Liver (tissue), 9 donors: ENCODE results near the gene MRRF. TPM values are rescaled to one million over a fixed set of nuclear protein-coding genes. Genes with fewer than 3 reads are reported as not detected.

Source experiments
- DNase-seq: peaks from one replicate; pipeline ENCODE4 v3.0.0-alpha.2; 2017; ENCODE audit warnings: low spot score
- H3K27ac ChIP-seq, 2 donors: one replicate each; pipeline ENCODE4 v1.7.0; 2013; ENCODE audit warnings: inconsistent platforms in 2 of 2, low read length in 2 of 2, control low read depth in 1 of 2, low read depth in 1 of 2, mild to moderate bottlenecking in 1 of 2
- H3K27me3 ChIP-seq, 4 donors: one replicate each; pipeline versions ENCODE4 v1.6.1 to v1.7.0; 2013; ENCODE audit warnings: low read length in 3 of 4, inconsistent platforms in 1 of 4, mild to moderate bottlenecking in 1 of 4, moderate library complexity in 1 of 4; ENCODE audit not compliant: control insufficient read depth in 4 of 4, insufficient read depth in 4 of 4
- H3K36me3 ChIP-seq, 4 donors: one replicate each; pipeline versions ENCODE4 v1.6.1 to v1.7.0; 2013; ENCODE audit warnings: low read length in 3 of 4, mild to moderate bottlenecking in 3 of 4, low read depth in 1 of 4, moderate library complexity in 1 of 4; ENCODE audit not compliant: control insufficient read depth in 4 of 4, insufficient read depth in 3 of 4
- H3K4me1 ChIP-seq, 4 donors: one replicate each; pipeline versions ENCODE4 v1.6.1 to v1.7.0; 2013; ENCODE audit warnings: low read length in 3 of 4, mild to moderate bottlenecking in 3 of 4, moderate library complexity in 1 of 4; ENCODE audit not compliant: control insufficient read depth in 4 of 4, insufficient read depth in 4 of 4
- H3K4me3 ChIP-seq, 3 donors: one replicate each; pipeline versions ENCODE4 v1.6.1 to v1.7.0; 2013; ENCODE audit warnings: low read length in 3 of 3, control low read depth in 1 of 3, low read depth in 1 of 3, mild to moderate bottlenecking in 1 of 3
- H3K9ac ChIP-seq, 2 donors: one replicate each; pipeline ENCODE4 v1.7.0; 2013; ENCODE audit warnings: low read length in 2 of 2, mild to moderate bottlenecking in 2 of 2, moderate library complexity in 2 of 2, control low read depth in 1 of 2, low read depth in 1 of 2
- H3K9me3 ChIP-seq, 4 donors: one replicate each; pipeline versions ENCODE4 v1.6.1 to v1.7.0; 2013; ENCODE audit warnings: low read length in 3 of 4; ENCODE audit not compliant: control insufficient read depth in 4 of 4
- EGR1 ChIP-seq, 2 donors: IDR thresholded peaks; 2 replicates each; pipeline ENCODE4 v1.6.1; 2016 to 2018; ENCODE audit warnings: antibody characterized with exemption in 2 of 2, low read depth in 2 of 2
- FOXA1 ChIP-seq: IDR thresholded peaks from 2 replicates; pipeline ENCODE4 v1.6.1; 2016; ENCODE audit warnings: antibody characterized with exemption
- FOXA2 ChIP-seq: IDR thresholded peaks from 2 replicates; pipeline ENCODE4 v1.6.1; 2016; ENCODE audit warnings: antibody characterized with exemption
- GABPA ChIP-seq, 2 donors: IDR thresholded peaks in 1 of 2; conservative IDR thresholded peaks in 1 of 2; 2 replicates each; pipeline ENCODE4 v1.6.1; 2016; ENCODE audit warnings: antibody characterized with exemption in 2 of 2, mild to moderate bottlenecking in 1 of 2, moderate library complexity in 1 of 2
- HNF4A ChIP-seq, 2 donors: conservative IDR thresholded peaks; 2 replicates each; pipeline ENCODE4 v1.6.1; 2016; ENCODE audit warnings: antibody characterized with exemption in 2 of 2, mild to moderate bottlenecking in 2 of 2
- HNF4G ChIP-seq: IDR thresholded peaks from 2 replicates; pipeline ENCODE4 v1.6.1; 2016; ENCODE audit warnings: antibody characterized with exemption
- JUND ChIP-seq, 2 donors: IDR thresholded peaks; 2 replicates each; pipeline ENCODE4 v1.6.1; 2016; ENCODE audit warnings: antibody characterized with exemption in 2 of 2
- NR2F2 ChIP-seq: IDR thresholded peaks from 2 replicates; pipeline ENCODE4 v1.6.1; 2016; ENCODE audit warnings: antibody characterized with exemption
- RAD21 ChIP-seq, 2 donors: IDR thresholded peaks; 2 replicates each; pipeline ENCODE4 v1.6.1; 2016; ENCODE audit warnings: antibody characterized with exemption in 2 of 2, mild to moderate bottlenecking in 2 of 2
- RXRA ChIP-seq, 2 donors: IDR thresholded peaks; 2 replicates each; pipeline ENCODE4 v1.6.1; 2017 to 2018; ENCODE audit warnings: antibody characterized with exemption in 2 of 2, mild to moderate bottlenecking in 1 of 2
- SP1 ChIP-seq: IDR thresholded peaks from 2 replicates; pipeline ENCODE4 v1.6.1; 2018; ENCODE audit warnings: antibody characterized with exemption, mild to moderate bottlenecking
- TAF1 ChIP-seq: conservative IDR thresholded peaks from 2 replicates; pipeline ENCODE4 v1.6.1; 2016; ENCODE audit warnings: antibody characterized with exemption, mild to moderate bottlenecking
- YY1 ChIP-seq: IDR thresholded peaks from 2 replicates; pipeline ENCODE4 v1.6.1; 2016; ENCODE audit warnings: antibody characterized with exemption, mild to moderate bottlenecking
- WGBS: extraction: QIAGEN DNeasy Blood & Tissue Kit; methylation state at CpG from one replicate; pipeline ENCODE4 v1.1.7; 2013; 5-methylcytosine and 5-hydroxymethylcytosine counted together
- polyA plus RNA-seq, 2 donors: library from polyadenylated mRNA; stranded (reverse) in 1 of 2; unstranded in 1 of 2; fragments of 200-250 nt in 1 of 2; fragments of >200 nt in 1 of 2; fragmentation: Nextera tagmentation in 1 of 2; extraction: Ambion mirVana in 1 of 2; gene quantifications; one replicate each; pipeline versions ENCODE4 v1.2.1 to v1.2.3, GENCODE V29; 2013 to 2015
- total RNA-seq, 2 donors: library from RNA; depleted of rRNA; stranded (reverse); fragments of >200 nt; gene quantifications; one replicate each; pipeline ENCODE4 v1.2.3, GENCODE V29; 2014
- TF ChIP-seq, protein P1 (sequence below): IDR thresholded peaks from 2 replicates; pipeline ENCODE4 v1.6.1; 2016; ENCODE audit warnings: antibody characterized with exemption
- TF ChIP-seq, protein P2 (sequence below): IDR thresholded peaks from 2 replicates; pipeline ENCODE4 v1.6.1; 2016; ENCODE audit warnings: antibody characterized with exemption
- TF ChIP-seq, protein P3 (sequence below): fragments of 150-350 bp; IDR thresholded peaks from 2 replicates; pipeline ENCODE4 v1.5.1; 2017; ENCODE audit warnings: improper control_type of control experiment, low read depth, low read length; ENCODE audit not compliant: missing input control
- TF ChIP-seq, protein P4 (sequence below): IDR thresholded peaks from 2 replicates; pipeline ENCODE4 v1.6.1; 2016; ENCODE audit warnings: antibody characterized with exemption
- TF ChIP-seq, protein P5 (sequence below): IDR thresholded peaks from 2 replicates; pipeline ENCODE4 v1.6.1; 2016; ENCODE audit warnings: antibody characterized with exemption, mild to moderate bottlenecking
- donor health status: healthy.
- donor health status: healthy.
- donor health status: healthy.
- donor health status: healthy.
- donor health status: healthy.

Gene MRRF
- total and polyA plus RNA-seq, 4 donors, result 15.4 to 30.9 (median 22.3) TPM

DNA sequence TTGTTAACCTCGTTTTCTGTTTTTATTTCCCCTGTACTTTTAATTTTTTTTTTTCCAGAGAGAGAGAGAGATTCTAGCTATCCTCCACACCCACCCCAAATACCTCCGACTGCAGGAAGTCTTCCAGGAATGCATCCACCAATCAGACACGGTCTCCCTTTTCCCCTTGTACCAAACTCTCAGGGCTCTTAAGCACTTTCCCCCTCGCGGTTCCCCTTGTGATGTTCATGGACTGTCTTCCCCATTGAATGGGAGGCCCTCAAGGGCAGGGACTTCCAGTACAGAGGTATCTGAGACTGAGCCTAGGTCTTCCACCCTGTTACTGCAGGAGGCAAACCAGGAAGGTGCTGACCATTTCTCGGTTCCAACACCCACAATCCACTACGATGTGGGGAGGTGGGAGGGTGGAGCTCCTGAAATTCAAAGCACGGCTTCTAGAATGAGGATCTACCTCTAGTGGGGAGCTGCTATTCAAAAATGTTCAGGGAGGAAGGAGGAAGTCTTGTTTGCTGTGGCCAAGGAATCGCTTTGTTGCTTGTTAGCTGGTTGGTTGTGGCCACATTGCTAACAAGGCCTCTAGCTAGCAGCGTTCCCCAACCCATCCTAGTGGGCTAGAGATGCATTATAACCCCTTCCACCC, 68.6 kb downstream of the MRRF start:
- Histone ChIP-seq H3K9me3 (no peaks in the 10 kb centered on the region), H3K9ac (no peak overlapping the region), H3K36me3 (peaks cover 0 to 4% (median 2%) of the 10 kb centered on the region in 4 donors), H3K27me3 (no peaks in the 10 kb centered on the region), H3K4me1 (no peaks in the 10 kb centered on the region), H3K27ac (no peak overlapping the region), H3K4me3 (no peak overlapping the region)
- TF ChIP-seq EGR1 (IDR thresholded peaks at IDR 0.05; ENCODE audit: low read depth in 2 of 2) (no peak), GABPA (IDR thresholded peaks at IDR 0.05 in 1 of 2, conservative IDR thresholded peaks at IDR 0.05 in 1 of 2) (no peak), RXRA (IDR thresholded peaks at IDR 0.05) (no peak), FOXA2 (no peak), NR2F2 (no peak), RAD21 (IDR thresholded peaks at IDR 0.05) (no peak), SP1 (no peak), HNF4A (conservative IDR thresholded peaks at IDR 0.05) (no peak), JUND (IDR thresholded peaks at IDR 0.05) (no peak), TAF1 (no peak), HNF4G (no peak), FOXA1 (no peak), YY1 (no peak)
- TF ChIP-seq, protein P1, sequence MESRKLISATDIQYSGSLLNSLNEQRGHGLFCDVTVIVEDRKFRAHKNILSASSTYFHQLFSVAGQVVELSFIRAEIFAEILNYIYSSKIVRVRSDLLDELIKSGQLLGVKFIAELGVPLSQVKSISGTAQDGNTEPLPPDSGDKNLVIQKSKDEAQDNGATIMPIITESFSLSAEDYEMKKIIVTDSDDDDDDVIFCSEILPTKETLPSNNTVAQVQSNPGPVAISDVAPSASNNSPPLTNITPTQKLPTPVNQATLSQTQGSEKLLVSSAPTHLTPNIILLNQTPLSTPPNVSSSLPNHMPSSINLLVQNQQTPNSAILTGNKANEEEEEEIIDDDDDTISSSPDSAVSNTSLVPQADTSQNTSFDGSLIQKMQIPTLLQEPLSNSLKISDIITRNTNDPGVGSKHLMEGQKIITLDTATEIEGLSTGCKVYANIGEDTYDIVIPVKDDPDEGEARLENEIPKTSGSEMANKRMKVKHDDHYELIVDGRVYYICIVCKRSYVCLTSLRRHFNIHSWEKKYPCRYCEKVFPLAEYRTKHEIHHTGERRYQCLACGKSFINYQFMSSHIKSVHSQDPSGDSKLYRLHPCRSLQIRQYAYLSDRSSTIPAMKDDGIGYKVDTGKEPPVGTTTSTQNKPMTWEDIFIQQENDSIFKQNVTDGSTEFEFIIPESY, result no peak
- TF ChIP-seq, protein P2, sequence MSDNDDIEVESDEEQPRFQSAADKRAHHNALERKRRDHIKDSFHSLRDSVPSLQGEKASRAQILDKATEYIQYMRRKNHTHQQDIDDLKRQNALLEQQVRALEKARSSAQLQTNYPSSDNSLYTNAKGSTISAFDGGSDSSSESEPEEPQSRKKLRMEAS, result no peak
- TF ChIP-seq, protein P3, sequence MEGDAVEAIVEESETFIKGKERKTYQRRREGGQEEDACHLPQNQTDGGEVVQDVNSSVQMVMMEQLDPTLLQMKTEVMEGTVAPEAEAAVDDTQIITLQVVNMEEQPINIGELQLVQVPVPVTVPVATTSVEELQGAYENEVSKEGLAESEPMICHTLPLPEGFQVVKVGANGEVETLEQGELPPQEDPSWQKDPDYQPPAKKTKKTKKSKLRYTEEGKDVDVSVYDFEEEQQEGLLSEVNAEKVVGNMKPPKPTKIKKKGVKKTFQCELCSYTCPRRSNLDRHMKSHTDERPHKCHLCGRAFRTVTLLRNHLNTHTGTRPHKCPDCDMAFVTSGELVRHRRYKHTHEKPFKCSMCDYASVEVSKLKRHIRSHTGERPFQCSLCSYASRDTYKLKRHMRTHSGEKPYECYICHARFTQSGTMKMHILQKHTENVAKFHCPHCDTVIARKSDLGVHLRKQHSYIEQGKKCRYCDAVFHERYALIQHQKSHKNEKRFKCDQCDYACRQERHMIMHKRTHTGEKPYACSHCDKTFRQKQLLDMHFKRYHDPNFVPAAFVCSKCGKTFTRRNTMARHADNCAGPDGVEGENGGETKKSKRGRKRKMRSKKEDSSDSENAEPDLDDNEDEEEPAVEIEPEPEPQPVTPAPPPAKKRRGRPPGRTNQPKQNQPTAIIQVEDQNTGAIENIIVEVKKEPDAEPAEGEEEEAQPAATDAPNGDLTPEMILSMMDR, result no peak
- TF ChIP-seq, protein P4, sequence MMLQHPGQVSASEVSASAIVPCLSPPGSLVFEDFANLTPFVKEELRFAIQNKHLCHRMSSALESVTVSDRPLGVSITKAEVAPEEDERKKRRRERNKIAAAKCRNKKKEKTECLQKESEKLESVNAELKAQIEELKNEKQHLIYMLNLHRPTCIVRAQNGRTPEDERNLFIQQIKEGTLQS, result no peak
- TF ChIP-seq, protein P5, sequence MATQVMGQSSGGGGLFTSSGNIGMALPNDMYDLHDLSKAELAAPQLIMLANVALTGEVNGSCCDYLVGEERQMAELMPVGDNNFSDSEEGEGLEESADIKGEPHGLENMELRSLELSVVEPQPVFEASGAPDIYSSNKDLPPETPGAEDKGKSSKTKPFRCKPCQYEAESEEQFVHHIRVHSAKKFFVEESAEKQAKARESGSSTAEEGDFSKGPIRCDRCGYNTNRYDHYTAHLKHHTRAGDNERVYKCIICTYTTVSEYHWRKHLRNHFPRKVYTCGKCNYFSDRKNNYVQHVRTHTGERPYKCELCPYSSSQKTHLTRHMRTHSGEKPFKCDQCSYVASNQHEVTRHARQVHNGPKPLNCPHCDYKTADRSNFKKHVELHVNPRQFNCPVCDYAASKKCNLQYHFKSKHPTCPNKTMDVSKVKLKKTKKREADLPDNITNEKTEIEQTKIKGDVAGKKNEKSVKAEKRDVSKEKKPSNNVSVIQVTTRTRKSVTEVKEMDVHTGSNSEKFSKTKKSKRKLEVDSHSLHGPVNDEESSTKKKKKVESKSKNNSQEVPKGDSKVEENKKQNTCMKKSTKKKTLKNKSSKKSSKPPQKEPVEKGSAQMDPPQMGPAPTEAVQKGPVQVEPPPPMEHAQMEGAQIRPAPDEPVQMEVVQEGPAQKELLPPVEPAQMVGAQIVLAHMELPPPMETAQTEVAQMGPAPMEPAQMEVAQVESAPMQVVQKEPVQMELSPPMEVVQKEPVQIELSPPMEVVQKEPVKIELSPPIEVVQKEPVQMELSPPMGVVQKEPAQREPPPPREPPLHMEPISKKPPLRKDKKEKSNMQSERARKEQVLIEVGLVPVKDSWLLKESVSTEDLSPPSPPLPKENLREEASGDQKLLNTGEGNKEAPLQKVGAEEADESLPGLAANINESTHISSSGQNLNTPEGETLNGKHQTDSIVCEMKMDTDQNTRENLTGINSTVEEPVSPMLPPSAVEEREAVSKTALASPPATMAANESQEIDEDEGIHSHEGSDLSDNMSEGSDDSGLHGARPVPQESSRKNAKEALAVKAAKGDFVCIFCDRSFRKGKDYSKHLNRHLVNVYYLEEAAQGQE, result no peak
- DNase-seq, result peak; percentile 28
- 79% methylated on average over 10 of the region's 10 CpGs for WGBS
